NCI-H128 (cell line): ENCODE measurements around the gene MRGPRG.
"Not testable (repeated sequence)": the region's sequence is repeated elsewhere in the genome, so short reads cannot be mapped to it uniquely, and the experiment has no call there.

ENCODE experiments used
- DNase-seq: peaks from one replicate; lab custom pipeline; 2025; ENCODE audit not compliant: unreplicated experiment; lab: John Stamatoyannopoulos, UW

Gene MRGPRG

DNA sequence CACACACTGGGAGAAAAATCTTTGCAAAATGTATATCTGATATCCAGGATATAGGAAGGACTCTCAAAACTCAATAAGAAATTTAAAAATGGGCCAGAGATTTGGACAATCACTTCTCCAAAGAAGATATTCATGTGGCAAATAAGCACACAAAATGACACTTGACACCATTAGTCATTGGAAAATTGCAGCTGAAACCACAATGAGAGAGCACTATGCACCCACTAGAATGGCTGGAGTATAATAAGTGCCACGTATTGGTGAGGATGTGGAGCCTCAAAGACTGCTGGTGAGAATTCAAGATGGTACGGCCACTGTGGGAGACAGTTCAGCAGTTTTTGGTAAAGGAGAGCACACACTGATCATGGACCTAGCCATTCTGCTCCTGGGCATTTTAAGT, 40.7 kb downstream of the MRGPRG start:
- no peak for DNase-seq

- no peak for DNase-seq
Measured at GRCh38 chr11:3176487-3176886, 42.1 kb downstream of the MRGPRG start.

- DNase-seq: no peak
Measured at GRCh38 chr11:3175194-3175593, 43.4 kb downstream of the MRGPRG start.

GRCh38 chr11:3174387-3174786, 44.2 kb downstream of the MRGPRG start:
- DNase-seq: no peak

DNA sequence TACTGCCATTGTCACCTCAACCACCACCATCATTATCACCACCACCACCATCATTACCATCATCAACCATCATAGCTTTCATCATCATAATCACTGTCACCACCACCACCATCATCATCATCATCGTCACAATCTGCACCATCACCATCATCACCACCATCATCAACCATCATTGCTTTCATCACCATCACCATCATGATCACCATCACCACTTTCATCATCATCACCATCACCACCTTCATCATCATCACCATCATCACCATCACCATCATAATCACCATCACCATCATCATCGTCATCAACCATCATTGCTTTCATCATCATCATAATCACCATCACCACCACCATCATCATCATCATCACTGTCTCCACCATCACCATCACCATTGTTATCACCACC, 44.8 kb downstream of the MRGPRG start:
- DNase-seq: no peak

GRCh38 chr11:3171931-3172560, 46.6 kb downstream of the MRGPRG start:
- DNase-seq: no peak

DNA sequence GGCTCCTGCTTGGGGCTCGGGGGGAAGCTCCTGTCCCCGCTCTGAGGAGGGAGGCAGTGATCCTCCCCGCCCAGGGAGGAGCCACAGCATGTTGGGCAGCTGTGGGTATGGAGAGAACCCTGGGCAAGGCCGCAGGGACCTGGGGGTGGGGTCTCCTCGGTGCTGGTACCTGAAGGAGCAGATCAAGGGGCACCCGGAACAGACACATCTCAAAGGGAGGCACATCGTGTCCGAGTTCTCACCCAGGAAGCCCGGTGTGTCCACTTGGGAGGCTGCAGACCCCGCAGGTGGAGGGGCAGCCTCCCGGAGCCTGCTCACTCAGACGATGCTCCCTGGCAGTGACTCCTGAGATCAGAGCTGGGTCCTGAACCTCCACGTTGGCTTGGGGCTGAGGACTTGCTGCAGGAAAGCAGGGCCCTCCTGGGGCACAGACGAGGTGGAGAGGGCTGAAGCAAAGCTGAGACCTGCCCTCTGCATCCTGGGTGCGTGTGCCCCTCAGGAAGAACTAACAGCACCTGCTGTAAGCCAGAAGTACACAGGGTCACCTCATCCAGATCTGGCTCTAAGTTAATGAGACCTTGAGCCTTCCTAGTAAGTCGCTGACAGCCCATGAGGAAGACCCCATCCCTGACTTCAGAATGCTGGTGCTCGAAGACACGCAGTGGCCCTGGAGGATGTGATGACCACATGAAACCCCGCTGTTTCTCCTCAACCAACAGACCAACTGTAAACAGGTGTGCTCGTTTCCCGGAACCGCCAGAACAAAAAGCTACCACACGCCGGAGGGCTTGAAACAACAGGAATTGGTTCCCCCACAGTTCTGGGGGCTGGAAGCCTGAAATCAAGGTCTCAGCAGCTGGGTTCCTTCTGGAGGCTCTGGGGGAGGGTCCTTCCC, 47.6 kb downstream of the MRGPRG start:
- no peak for DNase-seq

- DNase-seq: no peak
Measured at GRCh38 chr11:3170044-3170755, 48.4 kb downstream of the MRGPRG start.

- DNase-seq: no peak
Measured at GRCh38 chr11:3169255-3170043, 49.2 kb downstream of the MRGPRG start.

- DNase-seq: not testable (repeated sequence)
Measured at GRCh38 chr11:3168742-3169254, 49.8 kb downstream of the MRGPRG start.
